ENCODE measurements around the gene PLA2G6.

Gene PLA2G6

GRCh38 chr22:38220653-38221386 is 39.2 kb upstream of the PLA2G6 start:
- Mint-ChIP-seq H3K27ac (ENCODE audit: low read depth) (peak overlapping the region; percentile 32), H3K36me3 (ENCODE audit: insufficient read depth) (peaks cover 18% of the 10 kb centered on the region), H3K9me3 (no peaks in the 10 kb centered on the region), H3K4me3 (no peak overlapping the region), H3K4me1 (peaks cover 7% of the 10 kb centered on the region), H3K27me3 (no peaks in the 10 kb centered on the region)
- no peak for ATAC-seq (replicated peaks; ENCODE audit: extremely low read depth, poor library complexity, severe bottlenecking)
- DNase-seq (ENCODE audit: low spot score in 2 of 2): no peak

- Mint-ChIP-seq H3K4me1 (peaks cover 10% of the 10 kb centered on the region), H3K4me3 (no peak overlapping the region), H3K27ac (ENCODE audit: low read depth) (peak overlapping the region; percentile 32), H3K27me3 (no peaks in the 10 kb centered on the region), H3K9me3 (no peaks in the 10 kb centered on the region), H3K36me3 (ENCODE audit: insufficient read depth) (peaks cover 19% of the 10 kb centered on the region)
- DNase-seq (ENCODE audit: low spot score in 2 of 2) (no peak), ATAC-seq (replicated peaks; ENCODE audit: extremely low read depth, poor library complexity, severe bottlenecking) (no peak)
Observed at GRCh38 chr22:38220163-38220562, 38.5 kb upstream of the PLA2G6 start.

GRCh38 chr22:38219632-38220031 is 38.0 kb upstream of the PLA2G6 start:
- peak overlapping the region; percentile 51 for H3K27ac Mint-ChIP-seq (ENCODE audit: low read depth)
- DNase-seq (ENCODE audit: low spot score in 2 of 2): no peak
- H3K4me3 Mint-ChIP-seq: no peak overlapping the region
- no peak for ATAC-seq (replicated peaks; ENCODE audit: extremely low read depth, poor library complexity, severe bottlenecking)
- no peaks in the 10 kb centered on the region for H3K9me3 Mint-ChIP-seq
- no peaks in the 10 kb centered on the region for H3K27me3 Mint-ChIP-seq
- H3K36me3 Mint-ChIP-seq (ENCODE audit: insufficient read depth): peaks cover 21% of the 10 kb centered on the region
- H3K4me1 Mint-ChIP-seq: peaks cover 14% of the 10 kb centered on the region

- peak overlapping the region; percentile 51 for H3K27ac Mint-ChIP-seq (ENCODE audit: low read depth)
- H3K4me3 Mint-ChIP-seq: no peak overlapping the region
- no peaks in the 10 kb centered on the region for H3K27me3 Mint-ChIP-seq
- peaks cover 14% of the 10 kb centered on the region for H3K4me1 Mint-ChIP-seq
- H3K9me3 Mint-ChIP-seq: no peaks in the 10 kb centered on the region
- peaks cover 22% of the 10 kb centered on the region for H3K36me3 Mint-ChIP-seq (ENCODE audit: insufficient read depth)
- DNase-seq (ENCODE audit: low spot score in 2 of 2) (no peak), ATAC-seq (replicated peaks; ENCODE audit: extremely low read depth, poor library complexity, severe bottlenecking) (no peak)
Observed at GRCh38 chr22:38218661-38219622, 37.3 kb upstream of the PLA2G6 start.

- no peaks in the 10 kb centered on the region for H3K27me3 Mint-ChIP-seq
- H3K9me3 Mint-ChIP-seq: no peaks in the 10 kb centered on the region
- DNase-seq (ENCODE audit: low spot score in 2 of 2) (no peak), ATAC-seq (replicated peaks; ENCODE audit: extremely low read depth, poor library complexity, severe bottlenecking) (no peak)
- peaks cover 29% of the 10 kb centered on the region for H3K36me3 Mint-ChIP-seq (ENCODE audit: insufficient read depth)
- peaks cover 26% of the 10 kb centered on the region for H3K4me1 Mint-ChIP-seq
- peak overlapping the region; percentile 13 for H3K4me3 Mint-ChIP-seq
- peak overlapping the region; percentile 82 for H3K27ac Mint-ChIP-seq (ENCODE audit: low read depth)
Observed at GRCh38 chr22:38215156-38216038, 33.8 kb upstream of the PLA2G6 start.

- ATAC-seq (replicated peaks; ENCODE audit: extremely low read depth, poor library complexity, severe bottlenecking): peak; percentile 49
- Mint-ChIP-seq H3K4me1 (peaks cover 24% of the 10 kb centered on the region), H3K36me3 (ENCODE audit: insufficient read depth) (peaks cover 29% of the 10 kb centered on the region), H3K9me3 (no peaks in the 10 kb centered on the region), H3K27ac (ENCODE audit: low read depth) (peak overlapping the region; percentile 82), H3K4me3 (peak overlapping the region; percentile 13), H3K27me3 (no peaks in the 10 kb centered on the region)
- DNase-seq (ENCODE audit: low spot score in 2 of 2): peak; percentile 55 to 59
Observed at GRCh38 chr22:38214302-38215056, 32.8 kb upstream of the PLA2G6 start.

GRCh38 chr22:38213990-38214301 is 32.3 kb upstream of the PLA2G6 start:
- Mint-ChIP-seq H3K27me3 (no peaks in the 10 kb centered on the region), H3K36me3 (ENCODE audit: insufficient read depth) (peaks cover 29% of the 10 kb centered on the region), H3K4me3 (no peak overlapping the region), H3K9me3 (no peaks in the 10 kb centered on the region), H3K4me1 (peaks cover 19% of the 10 kb centered on the region), H3K27ac (ENCODE audit: low read depth) (no peak overlapping the region)
- ATAC-seq (replicated peaks; ENCODE audit: extremely low read depth, poor library complexity, severe bottlenecking) (no peak), DNase-seq (ENCODE audit: low spot score in 2 of 2) (no peak)

- no peak for ATAC-seq (replicated peaks; ENCODE audit: extremely low read depth, poor library complexity, severe bottlenecking)
- Mint-ChIP-seq H3K4me3 (peak overlapping the region; percentile 6), H3K36me3 (ENCODE audit: insufficient read depth) (peaks cover 29% of the 10 kb centered on the region), H3K9me3 (no peaks in the 10 kb centered on the region), H3K27ac (ENCODE audit: low read depth) (peak overlapping the region; percentile 68), H3K27me3 (no peaks in the 10 kb centered on the region), H3K4me1 (peaks cover 19% of the 10 kb centered on the region)
- no peak for DNase-seq (ENCODE audit: low spot score in 2 of 2)
Observed at GRCh38 chr22:38213319-38213989, 31.8 kb upstream of the PLA2G6 start.

GRCh38 chr22:38212442-38212841 is 30.8 kb upstream of the PLA2G6 start:
- Mint-ChIP-seq H3K9me3 (no peaks in the 10 kb centered on the region), H3K4me1 (peaks cover 19% of the 10 kb centered on the region), H3K27ac (ENCODE audit: low read depth) (peak overlapping the region; percentile 68), H3K27me3 (no peaks in the 10 kb centered on the region), H3K4me3 (no peak overlapping the region), H3K36me3 (ENCODE audit: insufficient read depth) (peaks cover 27% of the 10 kb centered on the region)
- no peak for DNase-seq (ENCODE audit: low spot score in 2 of 2)
- ATAC-seq (replicated peaks; ENCODE audit: extremely low read depth, poor library complexity, severe bottlenecking): no peak

GRCh38 chr22:38211556-38211955 is 29.9 kb upstream of the PLA2G6 start:
- DNase-seq (ENCODE audit: low spot score in 2 of 2): no peak
- Mint-ChIP-seq H3K9me3 (no peaks in the 10 kb centered on the region), H3K36me3 (ENCODE audit: insufficient read depth) (peaks cover 23% of the 10 kb centered on the region), H3K4me1 (peaks cover 19% of the 10 kb centered on the region), H3K4me3 (no peak overlapping the region), H3K27ac (ENCODE audit: low read depth) (no peak overlapping the region), H3K27me3 (no peaks in the 10 kb centered on the region)
- ATAC-seq (replicated peaks; ENCODE audit: extremely low read depth, poor library complexity, severe bottlenecking): no peak

- Mint-ChIP-seq H3K4me1 (peaks cover 27% of the 10 kb centered on the region), H3K36me3 (ENCODE audit: insufficient read depth) (peaks cover 18% of the 10 kb centered on the region), H3K27ac (ENCODE audit: low read depth) (no peak overlapping the region), H3K4me3 (no peak overlapping the region), H3K27me3 (no peaks in the 10 kb centered on the region), H3K9me3 (no peaks in the 10 kb centered on the region)
- no peak for ATAC-seq (replicated peaks; ENCODE audit: extremely low read depth, poor library complexity, severe bottlenecking)
- DNase-seq (ENCODE audit: low spot score in 2 of 2): no peak
Observed at GRCh38 chr22:38208551-38208968, 26.9 kb upstream of the PLA2G6 start.

Measured in central memory CD8-positive, alpha-beta T cell (primary cell).